Loucy (cell line): ENCODE data around the gene RNF17.

Experiments
- H2AFZ ChIP-seq: fragments of 200-600 bp; sonication (generic); 2 replicates; pipeline ENCODE4 v1.6.0; 2016; ENCODE audit warnings: antibody characterized with exemption, mild to moderate bottlenecking, low read length, moderate library complexity
- H3F3A ChIP-seq: fragments of 200-600 bp; 2 replicates; pipeline ENCODE4 v1.6.0; 2016; ENCODE audit warnings: antibody characterized with exemption, low read depth, mild to moderate bottlenecking
- H3K27me3 ChIP-seq: fragments of 200-600 bp; sonication (generic); 2 replicates; pipeline ENCODE4 v1.6.1; 2014; ENCODE audit warnings: low read length, mild to moderate bottlenecking; ENCODE audit not compliant: insufficient read depth, poor library complexity, severe bottlenecking
- H3K36me3 ChIP-seq: fragments of 200-600 bp; sonication (generic); 2 replicates; pipeline ENCODE4 v1.6.1; 2016; ENCODE audit warnings: low read length; ENCODE audit not compliant: insufficient read depth
- H3K4me1 ChIP-seq: fragments of 200-600 bp; sonication (generic); 2 replicates; pipeline ENCODE4 v1.5.1; 2014; ENCODE audit warnings: low read length, mild to moderate bottlenecking; ENCODE audit not compliant: insufficient read depth, poor library complexity, severe bottlenecking
- H3K4me2 ChIP-seq: fragments of 200-600 bp; sonication (generic); 2 replicates; pipeline ENCODE4 v1.6.0; 2014; ENCODE audit warnings: antibody characterized with exemption, low read length, low read depth, mild to moderate bottlenecking; ENCODE audit not compliant: poor library complexity, severe bottlenecking
- H3K4me3 ChIP-seq: fragments of 200-600 bp; sonication (generic); 2 replicates; pipeline ENCODE4 v1.5.1; 2014; ENCODE audit warnings: low read length, mild to moderate bottlenecking, mixed read lengths; ENCODE audit not compliant: poor library complexity, severe bottlenecking
- H3K79me2 ChIP-seq: fragments of 200-600 bp; sonication (generic); 2 replicates; pipeline ENCODE4 v1.6.1; 2014; ENCODE audit warnings: low read length; ENCODE audit not compliant: insufficient read depth
- H3K9ac ChIP-seq: fragments of 200-600 bp; sonication (generic); 2 replicates; pipeline ENCODE4 v1.6.0; 2014; ENCODE audit warnings: mild to moderate bottlenecking, low read depth, low read length, moderate library complexity; ENCODE audit not compliant: poor library complexity, severe bottlenecking
- H3K9me2 ChIP-seq: fragments of 200-600 bp; sonication (generic); replicated peaks from 2 replicates; pipeline ENCODE4 v1.6.1; 2016; ENCODE audit warnings: low read depth, low read length, mixed read lengths
- H3K9me3 ChIP-seq: fragments of 200-600 bp; sonication (generic); 2 replicates; pipeline ENCODE4 v1.6.1; 2014; ENCODE audit warnings: mild to moderate bottlenecking, antibody characterized with exemption, low read length, low read depth; ENCODE audit not compliant: insufficient read depth
- H4K20me1 ChIP-seq: fragments of 200-600 bp; sonication (generic); 2 replicates; pipeline ENCODE4 v1.6.0; 2014; ENCODE audit warnings: antibody characterized with exemption, low read length, mild to moderate bottlenecking; ENCODE audit not compliant: insufficient read depth, poor library complexity, severe bottlenecking
- CTCF ChIP-seq: fragments of 200-600 bp; sonication (generic); conservative IDR thresholded peaks from 2 replicates; pipeline ENCODE4 v1.5.1; 2014; ENCODE audit warnings: mild to moderate bottlenecking, antibody characterized with exemption, low read length
- EZH2phosphoT487 ChIP-seq: fragments of 200-600 bp; IDR thresholded peaks from 2 replicates; pipeline ENCODE4 v1.6.1; 2018; ENCODE audit warnings: antibody characterized with exemption, mild to moderate bottlenecking, moderate library complexity, borderline replicate concordance

RNF17 gene

GRCh38 chr13:24892829-24893228 is 128.9 kb downstream of the RNF17 start:
- TF ChIP-seq EZH2phosphoT487 (no peak), CTCF (no peak)
- Histone ChIP-seq H3K9ac (no peak overlapping the region), H3K36me3 (peaks cover 76% of the 10 kb centered on the region; the same call in 1 of the 2 replicates), H3K27me3 (no peaks in the 10 kb centered on the region), H3K4me3 (no peak overlapping the region), H3K4me1 (no peaks in the 10 kb centered on the region), H2AFZ (no peak overlapping the region), H3F3A (no peaks in the 10 kb centered on the region), H3K4me2 (no peak overlapping the region), H3K9me3 (no peaks in the 10 kb centered on the region), H4K20me1 (no peaks in the 10 kb centered on the region), H3K79me2 (no peaks in the 10 kb centered on the region), H3K9me2 (no peaks in the 10 kb centered on the region)

GRCh38 chr13:24893863-24894262 is 129.9 kb downstream of the RNF17 start:
- Histone ChIP-seq H2AFZ (no peak overlapping the region), H3K4me2 (no peak overlapping the region), H4K20me1 (no peaks in the 10 kb centered on the region), H3K4me1 (no peaks in the 10 kb centered on the region), H3K27me3 (no peaks in the 10 kb centered on the region), H3K9me3 (no peaks in the 10 kb centered on the region), H3K36me3 (peaks cover 78% of the 10 kb centered on the region; the same call in 1 of the 2 replicates), H3K4me3 (no peak overlapping the region), H3K9me2 (no peaks in the 10 kb centered on the region), H3K79me2 (no peaks in the 10 kb centered on the region), H3F3A (no peaks in the 10 kb centered on the region), H3K9ac (no peak overlapping the region)
- TF ChIP-seq CTCF, result no peak
- TF ChIP-seq EZH2phosphoT487, result no peak

GRCh38 chr13:24894277-24894971 is 130.5 kb downstream of the RNF17 start:
- Histone ChIP-seq H4K20me1 (no peaks in the 10 kb centered on the region), H3K27me3 (no peaks in the 10 kb centered on the region), H3K9me3 (no peaks in the 10 kb centered on the region), H3K4me3 (no peak overlapping the region), H3K36me3 (peaks cover 78% of the 10 kb centered on the region; the same call in 1 of the 2 replicates), H3F3A (no peaks in the 10 kb centered on the region), H3K4me1 (no peaks in the 10 kb centered on the region), H3K79me2 (no peaks in the 10 kb centered on the region), H2AFZ (no peak overlapping the region), H3K9me2 (no peaks in the 10 kb centered on the region), H3K9ac (no peak overlapping the region), H3K4me2 (no peak overlapping the region)
- TF ChIP-seq EZH2phosphoT487 (no peak), CTCF (no peak)
